Common myeloid progenitor, CD34-positive (primary cell): ENCODE results near the gene GDPD5.

Experiments
- CTCF ChIA-PET: fragments of 350-600 bp; sonication (Branson Sonifier 250); formaldehyde crosslinking; loops from one replicate; lab custom pipeline; 2021; ENCODE audit warnings: antibody characterized with exemption; lab: Charles Lee
- POLR2A ChIA-PET: fragments of 350-600 bp; sonication (Branson Sonifier 250); formaldehyde crosslinking; loops from one replicate; lab custom pipeline; 2021; ENCODE audit warnings: antibody characterized with exemption; lab: Charles Lee
- DNase-seq, 3 donors: peaks; one replicate each; pipeline versions ENCODE4 v3.0.0 to v3.0.0-alpha.2; 2013
- H3K27ac ChIP-seq, 2 experiments: 1 replicate in 1 of 2; 2 replicates in 1 of 2; pipeline ENCODE4 v1.7.0; 2013; ENCODE audit warnings: inconsistent platforms in 2 of 2, low read length in 2 of 2, mild to moderate bottlenecking in 2 of 2, low read depth in 1 of 2, moderate library complexity in 1 of 2; ENCODE audit not compliant: severe bottlenecking in 2 of 2, insufficient read depth in 1 of 2, poor library complexity in 1 of 2
- H3K27me3 ChIP-seq, 5 experiments: replicated peaks in 2 of 5; 1 replicate in 3 of 5; 2 replicates in 2 of 5; pipeline versions ENCODE4 v1.6.1 to v1.7.0; 2013; ENCODE audit warnings: low read length in 4 of 5, mild to moderate bottlenecking in 2 of 5, moderate library complexity in 2 of 5, inconsistent platforms in 1 of 5; ENCODE audit not compliant: insufficient read depth in 5 of 5, control insufficient read depth in 4 of 5
- H3K36me3 ChIP-seq, 4 experiments: 1 replicate in 2 of 4; 2 replicates in 2 of 4; pipeline versions ENCODE4 v1.6.1 to v1.7.0; 2013; ENCODE audit warnings: low read length in 3 of 4, control low read depth in 1 of 4, mild to moderate bottlenecking in 1 of 4; ENCODE audit not compliant: control insufficient read depth in 4 of 4, insufficient read depth in 4 of 4
- H3K4me1 ChIP-seq, 4 experiments: 1 replicate in 3 of 4; 2 replicates in 1 of 4; pipeline versions ENCODE4 v1.6.1 to v1.7.1; 2013; ENCODE audit warnings: low read length in 3 of 4, mild to moderate bottlenecking in 3 of 4, control low read depth in 1 of 4, inconsistent platforms in 1 of 4, moderate library complexity in 1 of 4; ENCODE audit not compliant: control insufficient read depth in 4 of 4, insufficient read depth in 4 of 4; ENCODE audit errors: control extremely low read depth in 1 of 4
- H3K4me3 ChIP-seq, 7 experiments: 1 replicate in 4 of 7; 2 replicates in 3 of 7; pipeline versions ENCODE4 v1.5.1 to v1.7.0; 2013; ENCODE audit warnings: mild to moderate bottlenecking in 7 of 7, low read length in 6 of 7, moderate library complexity in 6 of 7, inconsistent platforms in 2 of 7, low read depth in 2 of 7, control low read depth in 1 of 7; ENCODE audit not compliant: insufficient read depth in 4 of 7, control insufficient read depth in 1 of 7; ENCODE audit errors: extremely low read depth in 1 of 7
- H3K9me3 ChIP-seq, 5 experiments: 1 replicate in 4 of 5; 2 replicates in 1 of 5; pipeline versions ENCODE4 v1.6.1 to v1.7.1; 2013; ENCODE audit warnings: low read length in 4 of 5, mild to moderate bottlenecking in 2 of 5, inconsistent platforms in 1 of 5, low read depth in 1 of 5, moderate library complexity in 1 of 5; ENCODE audit not compliant: control insufficient read depth in 4 of 5, insufficient read depth in 2 of 5; ENCODE audit errors: control extremely low read depth in 1 of 5
- WGBS: methylation state at CpG from one replicate; pipeline ENCODE4 v1.1.5; 2013; ENCODE audit not compliant: insufficient coverage; 5-methylcytosine and 5-hydroxymethylcytosine counted together

Gene GDPD5

DNA sequence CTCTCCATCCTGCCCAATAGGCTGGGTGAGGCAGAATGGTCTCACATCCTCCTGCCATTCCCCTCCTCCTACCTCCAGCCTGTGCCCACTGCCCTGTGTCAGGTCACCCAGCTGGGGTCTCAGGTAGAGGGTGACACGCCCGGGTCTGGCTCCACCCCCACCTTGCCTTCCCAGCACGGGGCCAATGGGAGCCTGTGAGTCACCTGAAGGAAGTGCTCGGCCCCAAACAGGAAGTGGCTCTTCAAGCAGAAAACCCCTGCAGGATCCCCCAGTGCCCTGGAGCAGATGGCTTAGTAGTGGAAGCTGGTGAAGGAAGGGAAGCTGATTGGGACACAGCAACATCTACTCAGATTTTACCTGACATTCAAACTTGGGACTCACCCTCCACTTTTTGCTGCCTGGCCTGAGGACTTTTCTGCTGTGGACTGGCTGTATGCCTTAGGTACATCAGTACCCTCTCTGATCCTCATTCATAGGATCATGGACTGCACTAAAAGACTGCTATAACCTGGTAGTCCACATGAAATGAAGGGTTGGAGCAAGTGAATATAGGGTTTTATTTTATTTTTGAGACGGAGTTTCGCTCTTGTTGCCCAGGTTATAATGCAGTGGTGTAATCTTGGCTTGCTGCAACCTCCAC is 33.4 kb downstream of the GDPD5 start:
- peak; percentile 61 to 87 (median 85) for DNase-seq
- ChIA-PET CTCF (interaction anchor here (0.5 to 0.9 kb wide), 2 partner anchors 11 to 38 kb away, joined by 3 read pairs; no protein-coding TSS in a partner anchor), POLR2A (no interaction called here)
- no peaks in the 10 kb centered on the region for H3K27me3 ChIP-seq
- H3K27ac ChIP-seq, result no peak overlapping the region
- peak overlapping the region in 3 of 7 experiments; percentile 2 to 33 (median 3) for H3K4me3 ChIP-seq
- 50% methylated on average over 4 of the region's 6 CpGs for WGBS
- peaks cover 0 to 11% (median 10%) of the 10 kb centered on the region in 4 experiments for H3K4me1 ChIP-seq
- no peaks in the 10 kb centered on the region for H3K36me3 ChIP-seq
- H3K9me3 ChIP-seq, result no peaks in the 10 kb centered on the region

DNA sequence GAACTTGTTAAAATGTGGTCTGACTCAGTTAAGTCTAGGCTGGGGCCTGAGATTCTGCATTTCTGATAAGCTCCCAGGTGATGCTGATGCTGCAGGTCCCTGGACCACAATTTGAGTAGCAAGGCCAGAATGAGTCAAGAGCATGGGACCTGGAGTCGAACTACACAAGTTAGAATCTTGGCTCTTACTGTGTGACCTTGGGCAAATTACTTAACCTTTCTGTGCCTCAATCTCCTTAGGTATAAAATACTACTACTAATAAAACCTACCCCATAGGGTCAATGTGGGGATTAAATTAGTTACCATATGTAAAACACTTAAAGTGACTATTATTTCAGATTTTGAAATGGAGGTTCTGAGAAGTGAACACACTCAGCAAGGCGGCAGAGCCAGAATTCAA is 34.3 kb downstream of the GDPD5 start:
- Histone ChIP-seq H3K9me3 (no peaks in the 10 kb centered on the region), H3K36me3 (no peaks in the 10 kb centered on the region), H3K27ac (no peak overlapping the region), H3K27me3 (no peaks in the 10 kb centered on the region), H3K4me3 (no peak overlapping the region), H3K4me1 (peaks cover 0 to 11% (median 10%) of the 10 kb centered on the region in 4 experiments)
- DNase-seq, result no peak
- CTCF ChIA-PET, result interaction anchor here (1.2 to 1.7 kb wide), 2 partner anchors 19 to 42 kb away, joined by 3 to 4 read pairs; no protein-coding TSS in a partner anchor
- POLR2A ChIA-PET, result no interaction called here
- 100% methylated on average over 1 of the region's 2 CpGs for WGBS

GRCh38 chr11:75490221-75491181 is 35.2 kb downstream of the GDPD5 start:
- 93% methylated on average over 8 of the region's 13 CpGs for WGBS
- H3K36me3 ChIP-seq, result no peaks in the 10 kb centered on the region
- H3K27ac ChIP-seq, result no peak overlapping the region
- no peaks in the 10 kb centered on the region for H3K27me3 ChIP-seq
- H3K4me3 ChIP-seq, result no peak overlapping the region
- H3K9me3 ChIP-seq, result no peaks in the 10 kb centered on the region
- ChIA-PET POLR2A (no interaction called here), CTCF (interaction anchor here (0.7 to 1.7 kb wide), 7 partner anchors 20 to 1098 kb away, joined by 3 to 4 read pairs (median 3); no protein-coding TSS in a partner anchor)
- H3K4me1 ChIP-seq, result peaks cover 0 to 11% (median 10%) of the 10 kb centered on the region in 4 experiments
- no peak for DNase-seq

DNA sequence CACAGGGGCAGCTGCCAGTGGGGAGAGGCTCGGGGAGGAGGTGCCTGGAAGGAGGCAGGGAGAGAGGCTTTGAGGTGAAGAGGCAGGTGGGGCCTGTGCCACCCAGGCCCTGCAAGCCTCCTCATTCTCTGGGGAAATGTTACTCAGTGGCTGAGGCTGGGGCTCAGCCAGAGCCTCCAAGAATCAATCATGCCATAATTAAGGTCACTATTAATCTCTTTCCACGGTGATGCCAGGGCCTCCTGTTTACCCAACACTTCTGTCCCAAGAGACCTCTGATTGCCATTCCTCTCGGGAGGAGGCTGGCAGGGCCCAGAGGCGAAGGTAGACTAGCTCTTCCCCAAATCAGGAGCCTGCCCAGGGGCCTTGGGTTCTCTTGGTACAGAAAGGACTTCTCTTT is 38.4 kb downstream of the GDPD5 start:
- WGBS, result 95% methylated on average over 3 of the region's 4 CpGs

DNA sequence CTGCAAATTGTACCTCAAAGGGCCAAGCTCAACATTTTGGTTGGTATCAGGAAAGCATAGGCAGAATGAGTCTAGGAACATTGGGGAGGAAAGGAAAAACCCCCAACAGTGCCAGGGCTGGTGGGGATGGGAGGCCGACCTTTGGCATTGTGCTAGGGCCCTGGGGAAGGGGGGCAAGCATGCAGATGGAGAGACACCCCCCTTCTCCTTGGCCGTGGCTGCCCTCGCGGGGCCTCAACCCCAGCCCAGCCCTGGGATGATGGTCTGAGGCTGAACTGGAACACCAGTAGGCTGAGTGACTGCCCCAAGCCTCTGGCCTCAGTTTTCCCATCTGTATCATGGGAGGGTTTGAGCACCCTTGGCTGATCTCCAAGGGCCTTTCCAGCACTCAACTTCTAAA is 40.0 kb downstream of the GDPD5 start:
- Histone ChIP-seq H3K9me3 (no peaks in the 10 kb centered on the region), H3K4me3 (no peak overlapping the region), H3K4me1 (peaks cover 0 to 5% (median 0%) of the 10 kb centered on the region in 4 experiments), H3K27me3 (no peaks in the 10 kb centered on the region), H3K27ac (no peak overlapping the region), H3K36me3 (no peaks in the 10 kb centered on the region)
- no peak for DNase-seq
- no CpG with 5 or more reads among the region's 4 CpGs for WGBS
- CTCF ChIA-PET, result interaction anchor here (1.2 to 1.6 kb wide), 4 partner anchors 11 to 46 kb away, joined by 3 to 4 read pairs (median 4); no protein-coding TSS in a partner anchor
- POLR2A ChIA-PET, result interaction anchor here (1.0 kb wide), 1 partner anchor 16 kb away, joined by 3 read pairs; no protein-coding TSS in a partner anchor

More for the DNA sequence above, 38.4 kb downstream of the GDPD5 start:
- Histone ChIP-seq H3K4me1 (peaks cover 0 to 7% (median 6%) of the 10 kb centered on the region in 4 experiments), H3K27me3 (no peaks in the 10 kb centered on the region), H3K27ac (no peak overlapping the region), H3K36me3 (no peaks in the 10 kb centered on the region), H3K9me3 (no peaks in the 10 kb centered on the region), H3K4me3 (no peak overlapping the region)
- CTCF ChIA-PET, result no interaction called here
- POLR2A ChIA-PET, result no interaction called here
- no peak for DNase-seq

DNA sequence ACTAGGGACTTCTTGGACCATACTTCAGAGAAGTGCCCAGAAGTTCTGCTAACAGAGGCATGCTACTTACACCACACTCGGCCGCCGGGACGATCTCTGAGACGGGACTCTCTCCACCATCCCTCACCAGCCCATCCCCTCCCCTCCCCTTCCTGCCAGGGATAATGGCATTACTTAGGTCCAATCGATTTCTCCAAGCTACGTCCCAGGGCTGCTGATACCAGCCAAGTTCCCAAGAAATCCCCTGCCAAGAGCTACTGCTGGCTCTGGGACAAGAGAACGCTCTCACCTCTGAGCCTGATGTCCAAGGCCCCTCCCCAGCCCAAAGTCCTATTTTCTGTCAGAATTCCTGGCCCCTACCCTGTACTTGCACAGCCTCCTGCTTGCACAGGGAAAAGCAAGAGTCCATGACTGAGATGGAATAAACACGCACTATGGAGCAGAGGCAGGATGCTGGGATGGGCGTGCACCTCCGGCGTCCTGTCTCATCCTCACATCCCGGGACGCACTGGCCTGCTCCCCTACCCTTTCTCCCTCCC is 42.7 kb downstream of the GDPD5 start:
- ChIA-PET CTCF (no interaction called here), POLR2A (no interaction called here)
- no peak for DNase-seq
- H3K36me3 ChIP-seq, result no peaks in the 10 kb centered on the region
- no peaks in the 10 kb centered on the region for H3K27me3 ChIP-seq
- H3K4me1 ChIP-seq, result peaks cover 0 to 5% (median 0%) of the 10 kb centered on the region in 4 experiments
- no peak overlapping the region for H3K4me3 ChIP-seq
- H3K9me3 ChIP-seq, result no peaks in the 10 kb centered on the region
- no peak overlapping the region for H3K27ac ChIP-seq
- 98% methylated on average over 13 of the region's 14 CpGs for WGBS
